ENCODE data around the gene NSMF. TPM values are rescaled to one million over a fixed set of nuclear protein-coding genes. Genes with fewer than 3 reads are reported as not detected.

The NSMF gene
- total RNA-seq, 4 donors from 2014 or later = 50.1 to 58.5 (median 54.2) TPM

GRCh38 chr9:137427454-137428310 lies 31.5 kb downstream of the NSMF start:
- WGBS, 2 donors = 78 to 90% methylated on average over 16 to 18 of the region's 27 CpGs
- H3K27ac ChIP-seq = no peak overlapping the region
- no peak overlapping the region for H3K4me3 ChIP-seq (replicated peaks in 1 of 3)
- H3K27me3 ChIP-seq = no peaks in the 10 kb centered on the region
- intact Hi-C loops (cut with DNase I) = no loop called here
- no peak for DNase-seq
- H3K4me1 ChIP-seq = peaks cover 0 to 8% of the 10 kb centered on the region in 2 donors
- TF ChIP-seq POLR2A (IDR thresholded peaks at IDR 0.05) = no peak
- TF ChIP-seq CTCF (IDR thresholded peaks at IDR 0.05) = no peak
- no peaks in the 10 kb centered on the region for H3K36me3 ChIP-seq
- no peaks in the 10 kb centered on the region for H3K9me3 ChIP-seq

GRCh38 chr9:137426018-137426681 lies 33.0 kb downstream of the NSMF start:
- Histone ChIP-seq H3K36me3 (no peaks in the 10 kb centered on the region), H3K9me3 (no peaks in the 10 kb centered on the region), H3K27ac (no peak overlapping the region), H3K27me3 (no peaks in the 10 kb centered on the region), H3K4me3 (replicated peaks in 1 of 3) (no peak overlapping the region), H3K4me1 (peaks cover 7 to 18% of the 10 kb centered on the region in 2 donors)
- DNase-seq = no peak
- 81 to 89% methylated on average over 17 to 18 of the region's 18 CpGs for WGBS, 2 donors
- intact Hi-C loops (cut with DNase I) = no loop called here
- TF ChIP-seq CTCF (IDR thresholded peaks at IDR 0.05) = no peak

GRCh38 chr9:137423514-137424291 lies 35.4 kb downstream of the NSMF start:
- peak; percentile 38 to 50 for DNase-seq
- Histone ChIP-seq H3K27me3 (no peaks in the 10 kb centered on the region), H3K9me3 (no peaks in the 10 kb centered on the region), H3K27ac (peak overlapping the region; percentile 54 to 83 (median 70)), H3K4me1 (peaks cover 7 to 18% of the 10 kb centered on the region in 2 donors), H3K36me3 (no peaks in the 10 kb centered on the region), H3K4me3 (replicated peaks in 1 of 3) (peak overlapping the region; percentile 37 to 97 (median 65))
- intact Hi-C loops (cut with DNase I) = no loop called here
- TF ChIP-seq POLR2A (IDR thresholded peaks at IDR 0.05) = no peak
- TF ChIP-seq CTCF (IDR thresholded peaks at IDR 0.05) = no peak
- WGBS, 2 donors = 25 to 43% methylated on average over 7 to 32 of the region's 77 CpGs

- 0% methylated on average over 1 to 11 of the region's 113 CpGs for WGBS, 2 donors
- peak within 1 kb of the TSS; percentile 54 to 83 (median 70) for H3K27ac ChIP-seq
- H3K27me3 ChIP-seq = no peaks in the 10 kb centered on the region
- H3K4me3 ChIP-seq (replicated peaks in 1 of 3) = peak within 1 kb of the TSS; percentile 37 to 97 (median 65)
- peak in 1 of 2 donors; percentile 63 for TF ChIP-seq POLR2A (IDR thresholded peaks at IDR 0.05)
- peak in 5 of 6 experiments; percentile 30 to 91 (median 78) for TF ChIP-seq CTCF (IDR thresholded peaks at IDR 0.05)
- peak; percentile 92 to 94 for DNase-seq
- intact Hi-C loops (cut with DNase I) = no loop called here
- peaks cover 7 to 18% of the 10 kb centered on the region in 2 donors for H3K4me1 ChIP-seq
- no peaks in the 10 kb centered on the region for H3K9me3 ChIP-seq
- no peaks in the 10 kb centered on the region for H3K36me3 ChIP-seq
Observed at GRCh38 chr9:137422604-137423513, 36.3 kb downstream of the NSMF start, which contains the start of the genes EXD3 and NOXA1. Gene EXD3 (minus strand): TSS chr9:137423162. CDS start chr9:137395357, 27,805 bp downstream. Gene NOXA1 (plus strand): TSS chr9:137423393. CDS start chr9:137423530, 137 bp downstream.

Measured in thyroid gland (tissue), 4 donors.